GM18526 (cell line): Measurements from ENCODE around the gene HOXD9.

Source experiments
- POLR2A ChIP-seq: IDR thresholded peaks from 3 replicates; pipeline ENCODE4 v1.6.1; 2011; ENCODE audit not compliant: insufficient read length; ENCODE audit errors: extremely low read depth

Gene HOXD9

GRCh38 chr2:176155356-176156044, 33.0 kb downstream of the HOXD9 start:
- no peak for TF ChIP-seq POLR2A

- no peak for TF ChIP-seq POLR2A
These were observed 33.8 kb downstream of the HOXD9 start for GRCh38 chr2:176156301-176156806.

- no peak for TF ChIP-seq POLR2A
These were observed 34.4 kb downstream of the HOXD9 start, which contains the start of gene HOXD3 for GRCh38 chr2:176156807-176157498. TSS of gene HOXD3 (plus strand) at chr2:176157307. CDS start at chr2:176169115, 11,808 bp downstream.

- TF ChIP-seq POLR2A = no peak
These were observed 35.1 kb downstream of the HOXD9 start for GRCh38 chr2:176157499-176158185.

GRCh38 chr2:176158186-176158591, 35.7 kb downstream of the HOXD9 start:
- TF ChIP-seq POLR2A = no peak

GRCh38 chr2:176158855-176159662, 36.5 kb downstream of the HOXD9 start:
- no peak for TF ChIP-seq POLR2A

- no peak for TF ChIP-seq POLR2A
These were observed 37.2 kb downstream of the HOXD9 start for GRCh38 chr2:176159663-176160250.

GRCh38 chr2:176160251-176160985, 37.9 kb downstream of the HOXD9 start:
- TF ChIP-seq POLR2A = no peak

GRCh38 chr2:176160986-176161824, 38.7 kb downstream of the HOXD9 start:
- TF ChIP-seq POLR2A = no peak

GRCh38 chr2:176161825-176162626, 39.5 kb downstream of the HOXD9 start:
- TF ChIP-seq POLR2A = no peak

GRCh38 chr2:176162911-176163671, 40.6 kb downstream of the HOXD9 start:
- no peak for TF ChIP-seq POLR2A

- no peak for TF ChIP-seq POLR2A
These were observed 41.1 kb downstream of the HOXD9 start for GRCh38 chr2:176163672-176164056.
